Measurements from ENCODE around the gene BPI. TPM values are rescaled to one million over a fixed set of nuclear protein-coding genes. Genes with fewer than 3 reads are reported as not detected.

BPI gene
- total RNA-seq, 4 donors from 2014 or later, result 0.27 to 11.5 (median 3.5) TPM; not detected in 1

GRCh38 chr20:38386004-38386403 lies 82.0 kb downstream of the BPI start:
- DNase-seq, result no peak
- Histone ChIP-seq H3K27me3 (no peaks in the 10 kb centered on the region), H3K4me3 (no peak overlapping the region), H3K4me1 (no peaks in the 10 kb centered on the region), H3K36me3 (no peaks in the 10 kb centered on the region), H3K9me3 (no peaks in the 10 kb centered on the region), H3K27ac (no peak overlapping the region)
- intact Hi-C loops (cut with DNase I; ENCODE audit: low total_unique reads), result no loop called here
- TF ChIP-seq CTCF (IDR thresholded peaks at IDR 0.05) (no peak), POLR2A (IDR thresholded peaks at IDR 0.05) (no peak)

- intact Hi-C loops (cut with DNase I; ENCODE audit: low total_unique reads), result no loop called here
- TF ChIP-seq CTCF (IDR thresholded peaks at IDR 0.05), result no peak
- TF ChIP-seq POLR2A (IDR thresholded peaks at IDR 0.05), result no peak
- no peak for DNase-seq
- Histone ChIP-seq H3K4me1 (no peaks in the 10 kb centered on the region), H3K36me3 (no peaks in the 10 kb centered on the region), H3K27me3 (no peaks in the 10 kb centered on the region), H3K27ac (no peak overlapping the region), H3K4me3 (no peak overlapping the region), H3K9me3 (no peaks in the 10 kb centered on the region)
Measured at GRCh38 chr20:38386851-38387250, 82.9 kb downstream of the BPI start.

Other genes with a start within 250 kb of the BPI start
- gene TGM2, start 138.9 kb upstream of the BPI start, total RNA-seq, result 100 to 1,000 TPM; 136 to 639 (median 209) TPM
- gene KIAA1755, start 43.4 kb upstream of the BPI start, total RNA-seq, result 10 to 100 TPM in 3 of 4 donors, 1 to 10 TPM in 1; 5.3 to 47.6 (median 15.7) TPM
- not detected for gene LBP, start 42.3 kb downstream of the BPI start, total RNA-seq
- gene SNHG17, start 131.2 kb downstream of the BPI start, total RNA-seq, result 10 to 100 TPM in 1 of 4 donors, 1 to 10 TPM in 2, under 1 TPM in 1; 0.59 to 58.9 (median 9.3) TPM
- gene RALGAPB, start 168.7 kb downstream of the BPI start, total RNA-seq, result 10 to 100 TPM; 27.4 to 57.0 (median 39.9) TPM